Vagina (tissue), 2 donors: ENCODE measurements around the gene LTF.

Experiments used
- CTCF ChIP-seq, 3 experiments: fragments of 450-650 bp in 2 of 3; fragments of 200-600 bp in 1 of 3; sonication (generic) in 1 of 3; IDR thresholded peaks; one replicate each; pipeline ENCODE4 v1.5.1; 2017 to 2019; ENCODE audit warnings: antibody characterized with exemption in 3 of 3, mild to moderate bottlenecking in 2 of 3, moderate library complexity in 2 of 3
- POLR2A ChIP-seq, 2 donors: fragments of 450-650 bp; IDR thresholded peaks; one replicate each; pipeline ENCODE4 v1.6.1; 2017; ENCODE audit warnings: antibody characterized with exemption in 2 of 2, mild to moderate bottlenecking in 2 of 2, moderate library complexity in 2 of 2

GRCh38 chr3:46504789-46505188, 40.1 kb upstream of the LTF start:
- TF ChIP-seq CTCF (IDR thresholded peaks at IDR 0.05), result no peak
- TF ChIP-seq POLR2A (IDR thresholded peaks at IDR 0.05), result no peak
